ENCODE results near the gene CYP27A1.
A peak's percentile ranks its signal among the peaks of the same experiment; 100 is the strongest.
"Not testable (repeated sequence)": the region's sequence is repeated elsewhere in the genome, so short reads cannot be mapped to it uniquely, and the experiment has no call there.

The CYP27A1 gene

DNA sequence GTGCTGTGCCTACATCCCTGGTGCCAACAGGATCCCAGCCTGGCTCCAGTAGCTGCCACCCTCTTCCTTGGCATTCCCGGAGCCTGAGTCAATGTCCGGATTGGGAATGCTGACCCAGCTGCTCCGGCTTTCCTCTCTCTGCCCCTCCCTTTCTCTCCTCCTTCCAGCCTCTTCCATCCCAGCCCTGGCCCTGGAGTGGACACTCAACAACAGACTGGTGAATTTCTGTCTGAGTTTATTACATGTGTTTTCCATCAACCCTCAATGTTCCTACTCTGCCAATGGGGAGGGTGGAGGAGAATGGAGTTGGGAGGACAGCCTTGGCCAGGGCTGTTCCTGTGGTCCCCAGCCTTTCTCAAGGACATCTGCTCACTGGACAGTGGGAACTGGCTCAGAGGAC lies 50.6 kb downstream of the CYP27A1 start:
- DNase-seq = no peak

DNA sequence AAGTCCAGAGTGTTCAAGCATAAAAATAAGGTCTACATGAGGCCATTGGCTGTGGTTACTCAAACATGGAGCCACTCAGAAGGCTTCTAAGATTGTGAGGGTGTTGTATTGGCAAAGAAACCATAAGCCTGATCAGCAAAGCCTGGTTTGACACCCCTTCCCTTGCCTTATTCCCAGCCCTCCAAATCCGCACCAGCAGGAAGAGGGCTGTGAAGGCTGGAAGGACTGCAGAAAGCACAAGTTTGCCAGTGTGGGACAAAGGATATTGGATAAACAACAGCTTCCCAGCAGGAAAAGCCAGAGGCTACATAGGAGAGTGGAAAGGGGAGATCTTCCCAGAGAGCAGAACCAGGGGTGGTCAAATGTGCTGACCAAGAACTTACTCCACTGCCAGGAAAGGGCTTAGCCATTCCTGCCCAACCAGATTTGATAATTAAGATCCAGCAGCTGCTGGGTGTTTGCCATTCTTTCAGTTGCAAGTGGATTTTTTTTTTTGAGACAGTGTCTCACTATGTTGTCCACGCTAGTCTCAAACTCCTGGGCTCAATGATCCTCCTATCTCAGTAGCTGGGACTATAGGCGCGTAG lies 51.2 kb downstream of the CYP27A1 start:
- DNase-seq = no peak

DNA sequence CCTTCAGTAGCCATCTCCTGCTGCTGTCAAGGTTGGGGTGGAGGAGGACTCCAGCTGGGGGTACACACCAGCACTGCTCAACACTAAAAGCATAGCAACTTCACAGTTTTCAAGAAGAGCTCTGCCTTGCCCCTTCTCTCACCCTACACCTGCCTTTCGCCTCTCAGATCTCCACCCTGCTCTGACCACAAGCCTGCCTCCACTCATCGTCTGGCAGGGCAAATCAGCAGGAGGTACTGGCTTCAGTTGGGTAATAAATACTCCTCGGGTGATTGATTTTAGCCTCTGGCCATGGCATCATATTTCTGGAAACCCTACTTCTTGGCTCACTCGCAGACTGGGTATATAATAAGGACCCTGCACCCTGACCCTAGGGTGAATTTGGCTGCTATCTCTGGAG lies 52.7 kb downstream of the CYP27A1 start:
- DNase-seq = no peak

DNA sequence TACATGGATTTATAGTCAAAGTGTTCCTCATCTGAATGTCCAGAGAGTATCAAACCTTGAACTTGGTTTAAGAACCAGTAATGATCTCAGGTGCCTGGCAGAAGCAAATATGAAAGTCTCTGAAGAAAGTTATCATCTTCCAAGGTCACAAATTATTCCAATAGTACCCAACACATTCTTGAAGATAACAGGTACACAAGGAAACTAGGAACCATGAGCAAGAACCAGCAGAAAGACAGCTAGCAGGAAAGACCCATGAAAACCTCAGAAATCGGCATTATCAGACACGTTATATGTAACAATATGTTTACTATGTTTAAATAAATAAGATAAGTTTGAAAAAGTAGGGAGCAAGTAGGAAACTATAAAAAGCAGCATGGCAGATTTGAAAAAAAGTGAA lies 55.5 kb downstream of the CYP27A1 start:
- DNase-seq = no peak

DNA sequence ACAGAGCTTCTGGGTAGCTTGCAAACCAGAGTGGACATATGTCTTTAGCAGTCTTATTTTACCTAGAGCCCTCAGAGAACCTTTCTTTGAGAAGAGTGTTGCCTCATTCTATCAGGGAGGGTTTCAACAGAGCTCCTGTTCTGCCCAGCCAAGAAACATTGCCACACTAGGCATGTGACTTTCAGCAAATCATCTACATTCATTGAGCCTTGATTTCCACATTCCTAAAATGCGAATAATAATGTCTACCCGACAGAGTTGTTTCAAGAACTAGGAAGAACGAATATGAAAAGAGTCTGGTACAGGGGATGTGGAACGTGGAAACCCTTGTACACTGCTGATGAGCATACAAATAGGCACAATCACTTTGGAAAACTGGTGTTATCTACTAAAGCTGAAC lies 57.5 kb downstream of the CYP27A1 start:
- no peak for DNase-seq

DNA sequence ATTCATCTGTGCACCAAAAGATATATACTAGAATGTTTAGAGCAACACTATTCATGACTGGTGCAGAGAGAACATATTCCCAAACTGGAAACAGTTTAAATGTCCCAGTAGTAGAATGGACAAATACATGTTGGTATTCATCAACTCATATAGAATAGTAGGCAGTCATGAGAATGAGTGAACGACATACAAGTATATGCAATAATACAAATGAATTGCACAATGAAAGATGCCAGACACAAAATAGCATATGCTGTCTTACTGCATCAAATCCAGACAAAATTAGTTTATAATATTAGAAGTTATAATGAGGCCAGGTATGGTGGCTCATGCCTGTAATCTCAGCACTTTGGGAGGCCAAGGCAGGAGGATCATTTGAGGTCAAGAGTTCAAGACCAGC lies 57.9 kb downstream of the CYP27A1 start:
- no peak for DNase-seq

DNA sequence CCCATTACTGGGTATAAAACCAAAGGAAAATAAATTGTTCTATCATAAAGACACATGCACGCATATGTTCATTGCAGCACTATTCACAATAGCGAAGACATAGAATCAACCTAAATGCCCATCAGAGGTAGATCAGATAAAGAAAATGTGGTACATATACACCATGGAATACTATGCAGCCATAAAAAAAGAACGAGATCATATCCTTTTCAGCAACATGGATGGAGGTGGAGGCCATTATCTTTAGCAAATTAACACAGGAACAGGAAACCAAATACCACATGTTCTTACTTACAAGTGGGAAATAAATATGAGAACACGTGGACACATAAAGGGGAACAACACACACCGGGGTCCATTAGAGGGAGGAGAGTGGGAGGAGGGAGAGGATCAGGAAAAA lies 62.4 kb downstream of the CYP27A1 start:
- DNase-seq = not testable (repeated sequence)

DNA sequence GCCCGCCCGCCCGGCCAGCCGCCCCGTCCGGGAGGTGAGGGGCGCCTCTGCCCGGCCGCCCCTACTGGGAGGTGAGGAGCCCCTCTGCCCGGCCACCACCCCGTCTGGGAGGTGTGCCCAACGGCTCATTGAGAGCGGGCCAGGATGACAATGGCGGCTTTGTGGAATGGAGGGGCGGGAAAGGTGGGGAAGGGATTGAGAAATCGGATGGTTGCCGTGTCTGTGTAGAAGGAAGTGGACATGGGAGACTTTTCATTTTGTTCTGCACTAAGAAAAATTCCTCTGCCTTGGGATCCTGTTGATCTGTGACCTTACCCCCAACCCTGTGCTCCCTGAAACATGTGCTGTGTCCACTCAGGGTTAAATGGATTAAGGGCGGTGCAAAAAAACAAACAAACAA lies 65.0 kb downstream of the CYP27A1 start:
- DNase-seq = not testable (repeated sequence)

DNA sequence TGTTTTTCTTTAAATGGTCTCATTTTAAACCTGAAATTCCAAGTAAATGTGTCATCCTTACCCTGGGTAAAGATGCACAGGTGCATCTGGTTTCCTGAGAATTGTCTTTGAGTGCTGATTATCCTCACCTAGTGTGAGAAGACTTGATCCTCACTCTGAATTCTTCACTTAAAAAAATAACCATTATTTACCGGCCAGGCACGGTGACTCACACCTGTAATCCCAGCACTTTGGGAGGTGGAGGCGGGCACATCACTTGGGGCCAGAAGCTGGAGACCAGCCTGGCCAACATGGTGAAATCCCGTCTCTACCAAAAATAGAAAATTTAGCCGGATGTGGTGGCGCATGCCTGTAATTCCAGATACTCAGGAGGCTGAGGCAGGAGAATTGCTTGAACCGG lies 67.8 kb downstream of the CYP27A1 start:
- DNase-seq = no peak

DNA sequence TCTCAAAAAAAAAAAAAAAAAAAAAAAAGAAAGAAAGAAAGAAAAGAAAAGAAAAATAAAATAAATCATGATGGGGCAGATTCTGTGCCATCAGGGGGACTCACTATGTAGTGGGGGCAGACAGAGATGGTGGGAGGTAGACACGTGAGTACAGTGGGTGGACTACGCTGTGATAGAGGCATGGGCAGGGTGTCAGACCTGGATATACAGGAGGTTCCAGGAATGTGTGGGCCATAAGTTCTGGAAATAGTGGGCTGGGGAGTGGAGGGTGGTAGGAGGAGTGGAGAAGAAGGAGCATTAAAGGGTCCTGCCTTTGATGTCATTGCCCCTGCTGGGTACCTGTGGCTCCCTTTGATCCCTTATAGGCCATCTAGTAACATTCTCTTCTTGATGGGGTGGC lies 68.8 kb downstream of the CYP27A1 start:
- DNase-seq = no peak

DNA sequence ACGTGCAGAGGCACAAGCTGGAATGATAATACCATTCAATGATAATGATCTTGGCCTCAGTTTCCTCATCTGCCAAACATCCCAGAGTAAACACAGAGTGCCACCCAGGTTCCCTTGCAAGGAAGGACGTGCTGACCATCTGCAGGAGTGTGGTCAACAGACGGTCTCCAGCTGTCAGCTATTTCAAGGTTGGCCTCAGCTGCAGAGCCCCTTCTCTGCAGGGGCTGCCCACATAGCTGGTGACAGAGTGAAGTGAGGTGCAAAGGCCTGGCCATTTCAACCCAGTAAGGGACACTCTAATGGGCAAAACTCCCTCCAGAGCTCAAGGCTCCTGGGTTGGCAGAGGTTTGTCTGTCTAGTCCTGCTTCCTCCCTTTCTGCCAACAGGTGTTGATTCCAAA lies 69.3 kb downstream of the CYP27A1 start:
- no peak for DNase-seq

DNA sequence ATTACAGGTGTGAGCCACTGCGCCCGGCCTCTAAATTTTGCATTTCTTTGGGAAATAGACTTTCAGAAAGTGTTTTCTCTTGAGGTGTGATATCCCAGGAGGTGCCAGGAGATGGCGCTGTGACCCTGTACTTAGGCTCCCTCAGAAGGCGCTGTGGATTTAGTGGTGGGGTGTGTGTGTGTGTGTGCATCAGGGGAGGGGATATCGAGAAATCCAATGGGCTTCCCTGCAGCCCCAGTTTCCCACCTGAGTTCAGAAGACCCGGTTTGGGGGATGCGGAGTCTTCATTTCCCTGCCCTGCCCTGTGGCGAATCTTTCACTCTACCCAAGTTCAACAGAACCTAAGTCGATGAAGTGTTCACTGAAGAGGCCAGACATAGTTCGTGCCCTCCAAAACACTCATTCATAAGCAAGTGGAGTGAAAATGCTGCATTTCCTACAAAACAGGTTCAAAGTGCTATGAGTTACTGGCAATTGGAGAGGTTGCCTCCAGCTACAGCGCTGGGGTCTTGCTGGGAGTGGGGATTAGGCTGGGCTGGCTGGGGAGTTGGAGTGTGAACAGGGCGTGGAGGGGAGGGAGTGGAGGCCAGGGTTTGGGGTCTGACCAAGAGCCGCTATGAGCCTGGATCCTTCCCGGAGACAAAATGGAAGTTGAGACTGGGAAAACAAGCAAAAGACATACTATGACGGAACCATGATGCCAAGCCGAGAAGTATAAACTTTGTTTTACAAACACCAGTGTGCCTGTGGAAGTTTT lies 71.1 kb downstream of the CYP27A1 start:
- DNase-seq = peak; percentile 77 to 80

DNA sequence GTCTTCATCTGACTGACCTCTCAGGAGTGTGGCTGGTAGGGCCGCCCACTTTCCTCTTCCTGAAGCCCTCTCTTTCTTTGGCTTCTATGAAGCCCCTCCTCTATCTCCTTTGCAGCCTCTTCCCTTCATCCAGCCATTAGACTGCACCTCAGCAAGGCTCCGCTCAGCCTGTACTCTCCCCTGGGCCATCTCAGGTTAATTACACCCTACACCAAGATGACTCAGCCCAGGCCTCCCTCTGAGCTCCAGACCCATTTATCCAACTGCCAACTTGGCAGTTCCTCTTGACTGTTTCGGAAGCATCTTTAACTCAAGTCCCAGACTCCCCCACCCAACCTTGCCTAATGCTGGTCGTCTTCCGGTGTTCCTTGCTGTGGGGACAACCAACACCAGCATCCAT lies 71.8 kb downstream of the CYP27A1 start:
- no peak for DNase-seq

DNA sequence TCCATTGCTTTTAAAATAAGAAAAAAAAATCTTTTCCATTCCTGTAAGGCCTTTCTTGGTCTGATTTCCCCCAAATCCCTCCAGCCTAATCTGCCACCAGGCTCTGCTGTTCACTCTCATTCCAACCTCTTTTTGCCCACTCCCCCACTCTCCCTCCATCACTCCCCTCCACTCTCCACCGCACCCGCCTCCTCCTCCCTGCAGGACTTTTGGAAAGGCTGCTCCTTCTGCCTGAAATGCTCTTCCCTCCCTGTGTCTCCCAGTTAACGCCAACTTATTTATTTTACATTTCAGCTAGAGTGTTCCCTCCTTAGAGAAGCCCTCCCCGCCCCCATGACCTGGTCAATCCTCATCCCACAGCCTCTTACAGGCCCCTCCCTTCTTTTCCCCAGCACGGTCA lies 72.9 kb downstream of the CYP27A1 start:
- DNase-seq = no peak

DNA sequence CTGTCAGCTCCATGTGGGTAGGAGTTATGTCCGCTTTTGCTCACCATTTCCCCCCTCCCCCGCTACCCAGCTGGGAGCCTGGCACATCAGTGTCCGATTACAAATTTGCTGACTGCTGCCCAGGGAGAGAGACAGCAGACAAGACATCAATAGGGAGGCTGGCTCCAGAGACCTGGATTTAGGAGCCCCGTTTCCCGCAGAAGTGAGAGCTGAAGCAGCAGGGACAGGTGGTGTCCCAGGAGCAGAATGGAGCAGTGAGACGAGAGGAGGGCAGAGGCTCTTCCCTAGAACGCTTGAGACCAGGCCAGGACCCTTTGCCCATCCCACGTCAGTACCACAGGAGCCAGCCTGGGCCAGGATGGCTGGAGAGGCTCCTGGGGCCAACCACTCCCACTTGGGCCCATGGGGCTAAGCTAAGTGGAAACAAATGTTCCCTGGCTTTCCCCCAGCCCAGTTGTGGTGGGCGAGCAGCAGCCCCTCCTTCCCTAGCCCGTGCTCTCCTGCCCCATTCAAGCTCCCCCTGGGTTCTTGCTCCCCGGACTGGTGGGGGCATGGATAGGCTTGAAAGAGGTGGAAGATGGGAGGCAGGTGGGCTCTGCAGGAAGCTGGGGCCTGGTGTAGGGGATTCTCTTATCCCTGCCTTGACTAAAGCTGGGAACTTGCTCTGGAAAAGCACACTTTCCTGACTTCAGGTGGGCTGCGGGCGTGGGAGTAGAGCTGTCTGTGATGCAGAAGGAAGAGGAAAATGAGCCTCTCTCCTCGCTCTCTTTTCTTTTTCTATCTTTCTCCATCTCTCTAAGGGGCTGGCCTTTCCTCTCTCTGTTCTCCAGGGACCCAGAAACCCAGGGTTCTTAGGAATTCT lies 73.6 kb downstream of the CYP27A1 start:
- no peak for DNase-seq

DNA sequence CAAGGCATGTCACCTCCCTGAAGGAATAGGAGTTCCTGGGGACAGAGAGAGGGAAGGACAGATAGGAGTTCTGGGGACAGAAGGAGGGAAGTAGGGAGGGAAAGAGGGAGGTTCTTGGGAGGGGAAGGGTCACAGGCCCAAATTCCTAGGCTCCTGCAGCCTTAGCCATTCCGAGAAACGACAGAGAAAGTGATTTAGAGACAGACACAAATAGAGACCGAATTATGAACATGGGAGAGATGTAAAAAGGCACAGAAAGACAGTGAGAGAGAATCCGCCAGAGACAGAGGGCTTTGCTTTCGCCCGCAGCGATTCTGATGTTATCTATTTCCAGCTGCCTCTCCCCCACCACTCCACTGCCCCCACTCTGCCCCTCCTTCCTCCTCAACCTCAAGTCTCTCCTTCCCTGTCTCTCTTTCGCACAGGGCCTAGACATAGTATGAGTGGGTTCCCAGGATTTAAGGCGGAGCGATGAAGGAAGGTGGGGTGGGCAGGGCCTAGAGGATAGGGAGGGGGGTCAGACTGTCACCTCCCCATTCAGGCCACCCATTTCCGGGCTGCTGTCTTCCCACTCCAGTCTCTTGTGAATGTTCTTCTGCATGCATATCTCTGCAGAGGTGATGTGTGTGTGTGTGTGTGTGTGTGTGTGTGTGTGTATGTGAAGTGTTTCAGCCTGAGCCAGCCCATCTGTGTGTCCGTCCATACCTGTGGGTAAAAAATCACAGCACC lies 74.4 kb downstream of the CYP27A1 start:
- DNase-seq = no peak

DNA sequence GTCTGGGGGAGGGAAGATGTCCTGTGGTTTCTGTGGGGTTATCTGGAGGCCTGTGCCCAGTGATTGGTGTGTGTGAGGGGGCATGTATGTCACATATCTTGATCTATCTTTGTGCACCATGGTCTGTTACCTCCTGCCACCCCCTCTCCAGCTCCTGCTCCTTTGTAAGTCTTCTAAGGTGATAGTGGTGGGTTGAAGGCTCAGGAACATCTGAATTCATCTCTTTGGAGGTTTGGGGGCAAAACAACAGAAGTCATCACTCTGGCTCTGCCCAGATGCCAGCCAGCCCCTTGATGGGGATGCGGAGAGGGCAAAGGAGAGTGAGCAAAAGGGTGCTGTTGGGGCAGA lies 74.9 kb downstream of the CYP27A1 start:
- DNase-seq = no peak

DNA sequence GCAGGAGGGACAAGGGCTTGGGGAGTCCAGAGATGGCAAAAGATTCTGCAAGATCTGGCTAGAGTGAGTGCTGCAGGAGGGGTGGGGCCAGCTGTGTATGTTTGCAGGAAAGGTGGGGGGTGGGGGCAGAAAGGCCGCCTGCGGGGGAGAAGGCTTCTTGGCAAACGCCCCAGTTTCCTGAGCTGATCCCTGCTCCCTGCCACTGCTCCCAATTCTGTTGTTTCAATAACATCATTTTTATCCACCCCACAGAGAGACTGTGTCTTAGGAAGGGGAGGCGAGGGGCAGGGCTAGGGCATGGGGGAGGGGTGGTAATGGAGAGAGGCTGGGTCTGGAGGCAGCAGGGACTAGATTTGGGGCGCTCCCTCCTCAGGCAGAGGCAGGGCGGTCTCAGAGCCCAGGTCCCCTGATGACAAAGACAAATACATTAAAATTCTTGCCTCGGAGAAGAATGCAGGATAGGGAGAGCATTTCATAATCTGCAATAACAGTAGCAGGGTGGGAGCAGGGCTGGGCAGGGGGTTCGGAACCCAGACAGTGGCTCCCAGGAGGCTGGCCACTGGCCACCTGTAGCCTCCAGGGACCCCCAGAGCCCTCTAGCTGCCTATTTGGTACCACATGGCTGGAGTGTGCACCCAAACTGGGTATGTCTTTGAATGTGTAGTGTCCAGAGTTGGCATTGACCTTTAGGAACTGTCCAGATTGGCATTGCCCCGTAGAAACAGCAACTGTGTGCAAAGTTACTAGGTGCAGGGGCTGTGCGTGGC lies 75.6 kb downstream of the CYP27A1 start:
- DNase-seq = no peak

DNA sequence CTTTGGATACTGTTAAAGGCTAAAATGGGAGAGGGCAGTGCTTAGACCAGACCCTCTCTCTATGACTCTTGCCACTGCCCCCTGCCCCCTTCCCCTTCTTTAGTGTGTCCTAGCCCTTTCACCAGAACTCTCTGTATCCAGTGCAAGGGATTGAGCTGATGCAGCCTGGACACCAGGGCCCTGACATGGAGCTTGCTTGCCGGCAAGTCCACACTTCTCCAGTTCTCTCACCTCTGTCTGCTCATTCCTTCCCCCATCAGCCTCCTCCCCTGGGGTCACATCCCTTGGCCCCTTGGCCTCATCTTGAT lies 76.1 kb downstream of the CYP27A1 start:
- no peak for DNase-seq

DNA sequence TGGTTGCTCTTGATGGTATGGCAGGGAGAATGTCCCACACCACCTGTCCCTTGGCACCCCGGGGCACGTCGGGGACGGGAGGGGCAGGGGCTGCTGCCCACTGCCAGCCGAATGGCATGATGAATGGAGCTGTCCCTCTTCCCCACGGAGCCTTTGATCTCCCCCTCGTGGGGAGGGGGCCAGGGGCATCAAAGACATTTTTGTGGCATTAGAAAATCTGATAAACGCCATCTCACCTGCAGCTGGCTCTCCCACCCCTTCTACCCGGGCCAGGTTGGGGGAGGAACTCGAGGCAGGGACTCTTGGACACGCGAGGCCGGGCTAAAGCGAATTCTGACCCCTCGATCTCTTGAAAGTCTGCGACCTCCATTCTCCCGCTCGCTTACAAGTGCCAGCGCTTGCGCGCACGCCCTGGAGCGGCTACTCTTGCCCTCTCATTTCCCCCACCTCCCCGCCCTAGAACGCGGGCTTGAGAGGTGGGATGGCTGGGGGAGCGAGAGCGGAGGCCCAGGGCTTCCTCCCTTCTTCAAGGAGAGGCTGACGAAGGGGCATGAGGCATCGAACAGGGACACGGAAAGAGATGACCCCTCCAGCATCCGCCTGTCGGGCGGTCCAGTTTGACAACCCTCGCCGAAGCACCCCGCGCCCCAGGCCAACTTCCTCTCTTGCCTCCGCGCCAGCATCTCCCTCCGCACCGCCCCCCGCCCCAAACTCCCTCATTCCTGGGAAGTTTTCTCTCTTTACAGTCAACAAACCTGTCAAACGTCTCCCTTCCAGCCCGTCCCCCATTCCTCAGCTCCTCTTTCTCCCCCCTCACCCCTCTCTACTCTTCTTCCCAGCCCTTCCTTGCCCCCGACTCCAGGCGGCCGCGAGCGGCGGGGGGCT lies 77.0 kb downstream of the CYP27A1 start:
- DNase-seq = no peak

DNA sequence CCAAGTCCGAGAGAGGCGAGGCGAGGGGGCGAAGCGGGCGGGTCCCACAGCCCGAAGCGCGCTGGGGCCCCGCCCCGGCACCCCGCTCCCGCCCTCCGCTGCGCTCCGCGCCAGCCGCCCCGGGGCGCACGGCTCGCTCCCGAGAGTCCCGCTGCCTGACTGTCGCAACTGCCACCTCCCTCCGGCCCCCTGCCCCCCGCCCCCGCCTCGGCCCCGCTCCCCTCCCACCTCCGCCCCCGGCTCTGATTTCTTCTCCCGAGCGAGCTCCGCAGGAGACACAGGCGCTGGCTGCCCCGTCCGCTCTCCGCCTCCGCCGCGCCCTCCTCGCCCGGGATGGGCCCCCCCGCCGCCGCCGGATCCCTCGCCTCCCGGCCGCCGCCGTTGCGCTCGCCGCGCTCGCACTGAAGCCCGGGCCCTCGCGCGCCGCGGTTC lies 77.6 kb downstream of the CYP27A1 start, which contains the start of gene WNT6:
Gene WNT6 (plus strand): TSS at position 250 of the 432 bp plus-strand sequence. CDS start 233 bp downstream, outside the sequence.
- DNase-seq = no peak

All from stimulated activated CD4-positive, alpha-beta T cell treated with anti-CD3 and anti-CD28 coated beads, Interleukin-2, amount 100 ng/mL, for 24 hours (primary cell).